ENCODE data around the gene SYCE3.
"Not testable (repeated sequence)": the region's sequence is repeated elsewhere in the genome, so short reads cannot be mapped to it uniquely, and the experiment has no call there.

The SYCE3 gene

GRCh38 chr22:50530580-50530876, 32.2 kb downstream of the SYCE3 start:
- DNase-seq (ENCODE audit: low read depth), result no peak

GRCh38 chr22:50529897-50530579, 32.7 kb downstream of the SYCE3 start, which contains the start of gene TYMP:
Gene TYMP, minus strand, starts transcription at chr22:50530012. Its CDS starts 303 bp downstream, at chr22:50529709.
- DNase-seq (ENCODE audit: low read depth), result peak; percentile 65

- no peak for DNase-seq (ENCODE audit: low read depth)
Measured at GRCh38 chr22:50529416-50529896, 33.3 kb downstream of the SYCE3 start.

GRCh38 chr22:50528682-50529415, 33.9 kb downstream of the SYCE3 start:
- DNase-seq (ENCODE audit: low read depth), result no peak

- no peak for DNase-seq (ENCODE audit: low read depth)
Measured at GRCh38 chr22:50527921-50528681, 34.6 kb downstream of the SYCE3 start.

GRCh38 chr22:50526834-50527801, 35.6 kb downstream of the SYCE3 start:
- no peak for DNase-seq (ENCODE audit: low read depth)

GRCh38 chr22:50526108-50526833, 36.4 kb downstream of the SYCE3 start:
- DNase-seq (ENCODE audit: low read depth), result peak; percentile 78

- DNase-seq (ENCODE audit: low read depth), result no peak
Measured at GRCh38 chr22:50525858-50526107, 36.9 kb downstream of the SYCE3 start.

- DNase-seq (ENCODE audit: low read depth), result peak; percentile 98
Measured at GRCh38 chr22:50525104-50525857, 37.4 kb downstream of the SYCE3 start, which contains the start of gene SCO2. Gene SCO2, minus strand, starts transcription at chr22:50525598. Its CDS starts 1,187 bp downstream, at chr22:50524411.

GRCh38 chr22:50524676-50525103, 38.0 kb downstream of the SYCE3 start:
- no peak for DNase-seq (ENCODE audit: low read depth)

GRCh38 chr22:50523806-50524675, 38.7 kb downstream of the SYCE3 start:
- DNase-seq (ENCODE audit: low read depth), result no peak

GRCh38 chr22:50523458-50523805, 39.3 kb downstream of the SYCE3 start:
- no peak for DNase-seq (ENCODE audit: low read depth)

- no peak for DNase-seq (ENCODE audit: low read depth)
Measured at GRCh38 chr22:50522806-50523438, 39.8 kb downstream of the SYCE3 start.

GRCh38 chr22:50522208-50522805, 40.4 kb downstream of the SYCE3 start:
- no peak for DNase-seq (ENCODE audit: low read depth)

- DNase-seq (ENCODE audit: low read depth), result no peak
Measured at GRCh38 chr22:50521710-50522109, 41.0 kb downstream of the SYCE3 start.

- no peak for DNase-seq (ENCODE audit: low read depth)
Measured at GRCh38 chr22:50520826-50521453, 41.8 kb downstream of the SYCE3 start.

GRCh38 chr22:50520184-50520583, 42.5 kb downstream of the SYCE3 start:
- not testable (repeated sequence) for DNase-seq (ENCODE audit: low read depth)

- DNase-seq (ENCODE audit: low read depth), result no peak
Measured at GRCh38 chr22:50519151-50519550, 43.6 kb downstream of the SYCE3 start.
